Nephron progenitor cell (in vitro differentiated cells): ENCODE data around the gene DDAH2.
A peak's percentile ranks its signal among the peaks of the same experiment; 100 is the strongest.

ENCODE experiments used
- DNase-seq: peaks from one replicate; pipeline ENCODE4 v3.0.0; 2021
- H3K27ac Mint-ChIP-seq: 2 replicates; pipeline ENCODE4 v1.8.0; 2021; ENCODE audit warnings: mild to moderate bottlenecking, moderate library complexity, mixed read lengths
- H3K27me3 Mint-ChIP-seq: 2 replicates; pipeline ENCODE4 v1.8.0; 2021; ENCODE audit warnings: mild to moderate bottlenecking, low read depth, mixed read lengths; ENCODE audit not compliant: poor library complexity
- H3K36me3 Mint-ChIP-seq: 2 replicates; pipeline ENCODE4 v1.8.0; 2021; ENCODE audit warnings: low read depth, mixed read lengths
- H3K4me1 Mint-ChIP-seq: 2 replicates; pipeline ENCODE4 v1.8.0; 2021; ENCODE audit warnings: mixed read lengths
- H3K4me3 Mint-ChIP-seq: 2 replicates; pipeline ENCODE4 v1.8.0; 2021; ENCODE audit warnings: mild to moderate bottlenecking, moderate library complexity, mixed read lengths
- H3K9me3 Mint-ChIP-seq: 2 replicates; pipeline ENCODE4 v1.8.0; 2021; ENCODE audit warnings: mild to moderate bottlenecking, moderate library complexity, mixed read lengths
- TF ChIP-seq, protein P1 (sequence below): fragments of 200-600 bp; sonication (generic); IDR thresholded peaks from 2 replicates; pipeline ENCODE4 v1.5.0; 2021; ENCODE audit warnings: antibody characterized with exemption

Gene DDAH2

DNA sequence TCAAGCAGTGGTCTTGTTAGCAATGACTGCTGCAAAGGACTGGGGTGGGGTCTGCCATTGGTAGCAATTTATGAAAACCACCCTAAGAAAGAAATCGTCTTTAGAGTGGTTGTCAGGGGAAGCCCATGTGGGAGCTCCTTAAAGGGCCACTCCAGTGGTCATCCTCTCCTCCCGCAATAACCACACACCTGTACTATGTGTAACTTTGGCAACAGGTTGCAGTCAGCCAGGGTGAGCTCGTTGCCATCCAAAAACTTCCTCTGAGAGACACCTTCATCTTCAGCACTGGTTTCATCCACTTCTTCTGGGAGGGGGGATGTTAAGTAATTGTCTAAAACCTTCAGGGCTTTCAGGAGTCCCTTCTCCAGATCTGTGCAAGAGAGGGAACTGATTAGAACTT, 2.9 kb upstream of the DDAH2 start:
- H3K36me3 Mint-ChIP-seq = peaks cover 48% of the 10 kb centered on the region
- H3K4me3 Mint-ChIP-seq = no peak overlapping the region
- no peak for DNase-seq
- H3K27ac Mint-ChIP-seq = no peak overlapping the region
- TF ChIP-seq, protein P1, sequence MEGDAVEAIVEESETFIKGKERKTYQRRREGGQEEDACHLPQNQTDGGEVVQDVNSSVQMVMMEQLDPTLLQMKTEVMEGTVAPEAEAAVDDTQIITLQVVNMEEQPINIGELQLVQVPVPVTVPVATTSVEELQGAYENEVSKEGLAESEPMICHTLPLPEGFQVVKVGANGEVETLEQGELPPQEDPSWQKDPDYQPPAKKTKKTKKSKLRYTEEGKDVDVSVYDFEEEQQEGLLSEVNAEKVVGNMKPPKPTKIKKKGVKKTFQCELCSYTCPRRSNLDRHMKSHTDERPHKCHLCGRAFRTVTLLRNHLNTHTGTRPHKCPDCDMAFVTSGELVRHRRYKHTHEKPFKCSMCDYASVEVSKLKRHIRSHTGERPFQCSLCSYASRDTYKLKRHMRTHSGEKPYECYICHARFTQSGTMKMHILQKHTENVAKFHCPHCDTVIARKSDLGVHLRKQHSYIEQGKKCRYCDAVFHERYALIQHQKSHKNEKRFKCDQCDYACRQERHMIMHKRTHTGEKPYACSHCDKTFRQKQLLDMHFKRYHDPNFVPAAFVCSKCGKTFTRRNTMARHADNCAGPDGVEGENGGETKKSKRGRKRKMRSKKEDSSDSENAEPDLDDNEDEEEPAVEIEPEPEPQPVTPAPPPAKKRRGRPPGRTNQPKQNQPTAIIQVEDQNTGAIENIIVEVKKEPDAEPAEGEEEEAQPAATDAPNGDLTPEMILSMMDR = no peak
- H3K27me3 Mint-ChIP-seq = no peaks in the 10 kb centered on the region
- H3K4me1 Mint-ChIP-seq = peaks cover 72% of the 10 kb centered on the region
- H3K9me3 Mint-ChIP-seq = no peaks in the 10 kb centered on the region

GRCh38 chr6:31730631-31731086, 1.6 kb upstream of the DDAH2 start:
- TF ChIP-seq, protein P1 = no peak
- peak overlapping the region; percentile 92 for H3K27ac Mint-ChIP-seq
- H3K36me3 Mint-ChIP-seq = peaks cover 62% of the 10 kb centered on the region
- no peaks in the 10 kb centered on the region for H3K9me3 Mint-ChIP-seq
- no peak for DNase-seq
- H3K4me3 Mint-ChIP-seq = peak overlapping the region; percentile 97
- H3K4me1 Mint-ChIP-seq = peaks cover 72% of the 10 kb centered on the region
- no peaks in the 10 kb centered on the region for H3K27me3 Mint-ChIP-seq

- Mint-ChIP-seq H3K27me3 (no peaks in the 10 kb centered on the region), H3K4me1 (peaks cover 72% of the 10 kb centered on the region), H3K36me3 (peaks cover 66% of the 10 kb centered on the region), H3K9me3 (no peaks in the 10 kb centered on the region), H3K27ac (peak overlapping the region; percentile 94), H3K4me3 (peak overlapping the region; percentile 97)
- TF ChIP-seq, protein P1 = no peak
- peak; percentile 96 for DNase-seq
These were observed 1.0 kb upstream of the DDAH2 start for GRCh38 chr6:31729979-31730630.

DNA sequence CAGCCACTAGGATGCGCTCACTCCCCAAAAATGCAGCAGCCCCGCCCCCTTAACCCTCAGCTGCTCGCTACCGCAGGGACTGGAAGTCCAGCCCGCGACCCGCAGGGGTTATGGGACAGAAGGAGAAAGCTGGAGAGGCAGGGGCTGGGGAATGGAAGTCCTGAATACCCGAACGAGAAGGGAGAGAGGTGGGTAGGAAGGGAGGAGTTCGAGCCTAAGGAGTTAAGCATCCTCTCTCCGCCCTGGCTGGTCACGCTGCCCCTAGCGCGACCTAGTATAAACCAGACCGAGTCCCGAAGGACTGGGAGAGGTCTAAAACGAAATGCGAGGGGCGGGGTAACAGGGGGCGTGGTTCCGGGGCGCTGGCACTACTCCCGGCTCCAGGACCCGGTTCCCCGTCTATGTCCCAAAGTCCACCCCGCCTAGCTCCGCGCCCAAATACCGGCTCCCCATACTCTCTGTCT, 448 bp upstream of the DDAH2 start:
- H3K36me3 Mint-ChIP-seq = peaks cover 70% of the 10 kb centered on the region
- peak overlapping the region; percentile 97 for H3K4me3 Mint-ChIP-seq
- H3K9me3 Mint-ChIP-seq = no peaks in the 10 kb centered on the region
- no peaks in the 10 kb centered on the region for H3K27me3 Mint-ChIP-seq
- peak overlapping the region; percentile 98 for H3K27ac Mint-ChIP-seq
- TF ChIP-seq, protein P1 = peak; percentile 70
- H3K4me1 Mint-ChIP-seq = peaks cover 71% of the 10 kb centered on the region
- peak; percentile 90 for DNase-seq

DNA sequence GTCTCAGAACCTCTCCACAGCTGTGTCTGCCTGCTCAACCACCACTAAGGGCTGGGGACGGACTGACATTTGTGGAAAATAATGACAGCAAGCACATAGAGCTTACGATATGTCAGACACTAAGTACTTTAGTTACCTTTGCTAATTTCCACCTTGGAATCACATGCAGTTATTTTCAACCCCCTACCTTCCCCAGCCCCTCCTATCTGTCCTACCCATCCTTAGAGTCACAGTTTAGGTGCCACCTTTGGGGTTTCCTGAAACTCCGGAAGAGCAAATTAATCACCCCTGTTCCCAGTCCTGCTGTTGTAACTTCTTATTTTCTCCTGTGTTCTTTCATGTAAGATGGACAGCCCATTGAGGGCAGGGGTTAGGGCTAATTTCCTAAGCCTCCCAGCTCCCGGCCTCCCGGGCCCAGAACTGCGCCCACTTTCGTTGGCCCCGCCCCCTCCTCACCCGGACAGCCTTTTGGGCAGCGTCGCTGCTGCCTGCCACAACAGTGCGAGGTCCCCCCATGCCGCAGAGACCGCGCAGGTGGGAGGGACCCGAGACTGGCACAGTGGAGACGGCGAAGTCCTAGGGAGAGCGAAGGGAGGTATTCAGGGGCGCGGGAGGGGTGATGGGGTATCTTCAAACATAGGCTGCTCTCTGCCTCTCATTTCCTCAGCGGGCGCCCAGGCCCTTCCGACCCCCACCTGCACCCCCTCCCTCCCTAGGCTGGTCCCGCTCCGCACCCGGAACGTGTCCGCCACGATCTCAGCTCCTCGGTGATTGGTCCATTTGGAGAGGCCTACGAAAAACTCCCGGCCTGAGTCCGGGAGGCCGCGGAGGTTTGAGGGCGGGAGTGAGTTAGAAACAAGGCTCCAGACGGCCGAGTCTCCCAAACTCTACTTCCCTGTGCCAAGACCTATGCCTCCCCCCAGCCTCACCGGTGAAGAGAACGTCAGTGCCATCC, 1.1 kb downstream of the DDAH2 start:
- TF ChIP-seq, protein P1 = no peak
- H3K27me3 Mint-ChIP-seq = no peaks in the 10 kb centered on the region
- H3K4me1 Mint-ChIP-seq = peaks cover 64% of the 10 kb centered on the region
- H3K4me3 Mint-ChIP-seq = peak overlapping the region; percentile 97
- H3K27ac Mint-ChIP-seq = no peak overlapping the region
- peaks cover 67% of the 10 kb centered on the region for H3K36me3 Mint-ChIP-seq
- no peaks in the 10 kb centered on the region for H3K9me3 Mint-ChIP-seq
- DNase-seq = no peak
